Loucy (cell line): Measurements from ENCODE around the gene CCDC149.

Experiments
- H2AFZ ChIP-seq: fragments of 200-600 bp; sonication (generic); 2 replicates; pipeline ENCODE4 v1.6.0; 2016; ENCODE audit warnings: antibody characterized with exemption, mild to moderate bottlenecking, low read length, moderate library complexity
- H3F3A ChIP-seq: fragments of 200-600 bp; 2 replicates; pipeline ENCODE4 v1.6.0; 2016; ENCODE audit warnings: antibody characterized with exemption, low read depth, mild to moderate bottlenecking
- H3K27me3 ChIP-seq: fragments of 200-600 bp; sonication (generic); 2 replicates; pipeline ENCODE4 v1.6.1; 2014; ENCODE audit warnings: low read length, mild to moderate bottlenecking; ENCODE audit not compliant: insufficient read depth, poor library complexity, severe bottlenecking
- H3K36me3 ChIP-seq: fragments of 200-600 bp; sonication (generic); 2 replicates; pipeline ENCODE4 v1.6.1; 2016; ENCODE audit warnings: low read length; ENCODE audit not compliant: insufficient read depth
- H3K4me1 ChIP-seq: fragments of 200-600 bp; sonication (generic); 2 replicates; pipeline ENCODE4 v1.5.1; 2014; ENCODE audit warnings: low read length, mild to moderate bottlenecking; ENCODE audit not compliant: insufficient read depth, poor library complexity, severe bottlenecking
- H3K4me2 ChIP-seq: fragments of 200-600 bp; sonication (generic); 2 replicates; pipeline ENCODE4 v1.6.0; 2014; ENCODE audit warnings: antibody characterized with exemption, low read length, low read depth, mild to moderate bottlenecking; ENCODE audit not compliant: poor library complexity, severe bottlenecking
- H3K4me3 ChIP-seq: fragments of 200-600 bp; sonication (generic); 2 replicates; pipeline ENCODE4 v1.5.1; 2014; ENCODE audit warnings: low read length, mild to moderate bottlenecking, mixed read lengths; ENCODE audit not compliant: poor library complexity, severe bottlenecking
- H3K79me2 ChIP-seq: fragments of 200-600 bp; sonication (generic); 2 replicates; pipeline ENCODE4 v1.6.1; 2014; ENCODE audit warnings: low read length; ENCODE audit not compliant: insufficient read depth
- H3K9ac ChIP-seq: fragments of 200-600 bp; sonication (generic); 2 replicates; pipeline ENCODE4 v1.6.0; 2014; ENCODE audit warnings: mild to moderate bottlenecking, low read depth, low read length, moderate library complexity; ENCODE audit not compliant: poor library complexity, severe bottlenecking
- H3K9me2 ChIP-seq: fragments of 200-600 bp; sonication (generic); replicated peaks from 2 replicates; pipeline ENCODE4 v1.6.1; 2016; ENCODE audit warnings: low read depth, low read length, mixed read lengths
- H3K9me3 ChIP-seq: fragments of 200-600 bp; sonication (generic); 2 replicates; pipeline ENCODE4 v1.6.1; 2014; ENCODE audit warnings: mild to moderate bottlenecking, antibody characterized with exemption, low read length, low read depth; ENCODE audit not compliant: insufficient read depth
- H4K20me1 ChIP-seq: fragments of 200-600 bp; sonication (generic); 2 replicates; pipeline ENCODE4 v1.6.0; 2014; ENCODE audit warnings: antibody characterized with exemption, low read length, mild to moderate bottlenecking; ENCODE audit not compliant: insufficient read depth, poor library complexity, severe bottlenecking
- CTCF ChIP-seq: fragments of 200-600 bp; sonication (generic); conservative IDR thresholded peaks from 2 replicates; pipeline ENCODE4 v1.5.1; 2014; ENCODE audit warnings: mild to moderate bottlenecking, antibody characterized with exemption, low read length
- EZH2phosphoT487 ChIP-seq: fragments of 200-600 bp; IDR thresholded peaks from 2 replicates; pipeline ENCODE4 v1.6.1; 2018; ENCODE audit warnings: antibody characterized with exemption, mild to moderate bottlenecking, moderate library complexity, borderline replicate concordance

Gene CCDC149

DNA sequence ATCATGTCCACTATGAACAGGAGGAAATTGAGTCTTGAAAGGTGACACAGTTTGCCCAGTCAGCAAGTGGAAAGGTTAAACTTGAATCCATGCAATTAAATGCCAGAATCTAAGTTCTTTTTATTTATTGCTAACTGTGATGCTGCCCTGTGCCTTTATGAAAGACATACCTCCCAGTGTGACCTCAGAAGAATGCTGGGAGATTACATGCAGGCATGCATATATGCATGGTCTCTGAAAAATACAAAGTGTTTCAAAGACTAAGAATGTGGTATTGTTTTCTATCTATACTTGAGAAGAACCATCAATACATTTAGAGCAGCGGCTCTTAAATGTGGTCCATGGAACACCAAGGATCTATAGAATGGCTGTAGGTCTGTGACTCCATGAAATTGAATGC, 45.6 kb downstream of the CCDC149 start:
- Histone ChIP-seq H3K4me3 (no peak overlapping the region), H3K9ac (no peak overlapping the region), H4K20me1 (no peaks in the 10 kb centered on the region), H3K4me2 (no peak overlapping the region), H3K27me3 (no peaks in the 10 kb centered on the region), H3K36me3 (no peaks in the 10 kb centered on the region), H3K9me2 (no peaks in the 10 kb centered on the region), H3K79me2 (no peaks in the 10 kb centered on the region), H3F3A (no peaks in the 10 kb centered on the region), H2AFZ (no peak overlapping the region), H3K4me1 (no peaks in the 10 kb centered on the region), H3K9me3 (no peaks in the 10 kb centered on the region; the same call in 1 of the 2 replicates)
- no peak for TF ChIP-seq CTCF
- no peak for TF ChIP-seq EZH2phosphoT487

DNA sequence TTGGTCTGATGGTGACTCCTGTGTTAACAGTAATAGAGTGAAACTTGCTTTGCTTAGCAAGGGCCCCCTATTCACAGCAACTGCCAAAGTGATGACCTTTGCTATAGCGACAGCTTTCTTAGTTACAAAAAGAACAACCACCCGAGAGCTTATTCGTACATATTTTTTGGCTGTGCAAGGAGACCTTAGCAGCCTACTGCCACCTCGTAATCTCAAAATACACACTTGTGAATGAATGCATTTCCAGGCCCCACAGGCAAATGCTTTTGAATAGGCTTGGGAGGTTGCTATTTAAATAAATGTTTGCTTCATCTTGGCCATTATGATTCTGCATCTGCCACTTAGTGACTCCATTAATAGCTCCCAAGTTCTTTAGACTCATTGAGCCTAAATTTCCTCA, 47.4 kb downstream of the CCDC149 start:
- Histone ChIP-seq H3K36me3 (no peaks in the 10 kb centered on the region), H3K9me3 (no peaks in the 10 kb centered on the region; the same call in 1 of the 2 replicates), H3F3A (no peaks in the 10 kb centered on the region)

GRCh38 chr4:24863799-24864198, 49.0 kb downstream of the CCDC149 start:
- Histone ChIP-seq H3K9me2 (no peaks in the 10 kb centered on the region), H2AFZ (no peak overlapping the region), H3K4me1 (no peaks in the 10 kb centered on the region), H3K9ac (no peak overlapping the region), H3K9me3 (no peaks in the 10 kb centered on the region; the same call in 1 of the 2 replicates), H3K27me3 (no peaks in the 10 kb centered on the region), H3K4me2 (no peak overlapping the region), H3K4me3 (no peak overlapping the region), H4K20me1 (no peaks in the 10 kb centered on the region), H3K36me3 (no peaks in the 10 kb centered on the region), H3F3A (no peaks in the 10 kb centered on the region), H3K79me2 (no peaks in the 10 kb centered on the region)
- TF ChIP-seq CTCF (no peak), EZH2phosphoT487 (no peak)

More for the DNA sequence above, 47.4 kb downstream of the CCDC149 start:
- Histone ChIP-seq H3K4me3 (no peak overlapping the region), H3K9me2 (no peaks in the 10 kb centered on the region), H3K27me3 (no peaks in the 10 kb centered on the region), H3K4me1 (no peaks in the 10 kb centered on the region), H3K79me2 (no peaks in the 10 kb centered on the region), H3K9ac (no peak overlapping the region), H4K20me1 (no peaks in the 10 kb centered on the region), H2AFZ (no peak overlapping the region), H3K4me2 (no peak overlapping the region)
- TF ChIP-seq CTCF: no peak
- TF ChIP-seq EZH2phosphoT487: no peak
